Thyroid gland (tissue), 4 donors: ENCODE results near the gene POPDC2.

Experiments
- POLR2A ChIP-seq, 2 donors: fragments of 450-650 bp; IDR thresholded peaks; one replicate each; pipeline ENCODE4 v1.6.1; 2017; ENCODE audit warnings: antibody characterized with exemption in 2 of 2, mild to moderate bottlenecking in 2 of 2, moderate library complexity in 1 of 2
- TF ChIP-seq, protein P1 (sequence below), 6 experiments: fragments of 200-600 bp in 3 of 6; fragments of 450-650 bp in 3 of 6; sonication (generic) in 3 of 6; IDR thresholded peaks; one replicate each; pipeline ENCODE4 v1.5.1; 2016 to 2019; ENCODE audit warnings: antibody characterized with exemption in 6 of 6, mild to moderate bottlenecking in 2 of 6, inconsistent platforms in 1 of 6, moderate library complexity in 1 of 6

DNA sequence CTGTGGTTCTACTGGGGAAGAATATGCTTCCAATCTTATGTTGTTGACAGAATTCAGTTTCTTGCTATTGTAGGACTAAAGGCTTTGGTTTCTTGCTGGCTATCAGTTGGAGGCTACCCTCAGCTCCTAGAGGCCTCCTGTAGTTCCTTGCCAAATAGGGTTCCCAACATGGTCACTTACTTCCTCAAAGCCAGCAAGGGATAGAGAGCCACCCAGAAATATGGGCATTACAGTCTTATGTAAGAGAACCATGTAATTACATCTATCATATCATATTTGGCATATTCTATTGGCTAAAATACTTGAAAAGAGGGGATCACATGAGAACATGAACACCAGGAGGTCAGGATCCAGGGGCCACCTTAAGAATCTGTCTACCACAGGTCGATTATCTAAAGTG, 23.0 kb upstream of the POPDC2 start:
- TF ChIP-seq, protein P1, sequence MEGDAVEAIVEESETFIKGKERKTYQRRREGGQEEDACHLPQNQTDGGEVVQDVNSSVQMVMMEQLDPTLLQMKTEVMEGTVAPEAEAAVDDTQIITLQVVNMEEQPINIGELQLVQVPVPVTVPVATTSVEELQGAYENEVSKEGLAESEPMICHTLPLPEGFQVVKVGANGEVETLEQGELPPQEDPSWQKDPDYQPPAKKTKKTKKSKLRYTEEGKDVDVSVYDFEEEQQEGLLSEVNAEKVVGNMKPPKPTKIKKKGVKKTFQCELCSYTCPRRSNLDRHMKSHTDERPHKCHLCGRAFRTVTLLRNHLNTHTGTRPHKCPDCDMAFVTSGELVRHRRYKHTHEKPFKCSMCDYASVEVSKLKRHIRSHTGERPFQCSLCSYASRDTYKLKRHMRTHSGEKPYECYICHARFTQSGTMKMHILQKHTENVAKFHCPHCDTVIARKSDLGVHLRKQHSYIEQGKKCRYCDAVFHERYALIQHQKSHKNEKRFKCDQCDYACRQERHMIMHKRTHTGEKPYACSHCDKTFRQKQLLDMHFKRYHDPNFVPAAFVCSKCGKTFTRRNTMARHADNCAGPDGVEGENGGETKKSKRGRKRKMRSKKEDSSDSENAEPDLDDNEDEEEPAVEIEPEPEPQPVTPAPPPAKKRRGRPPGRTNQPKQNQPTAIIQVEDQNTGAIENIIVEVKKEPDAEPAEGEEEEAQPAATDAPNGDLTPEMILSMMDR (IDR thresholded peaks at IDR 0.05), result no peak
- no peak for TF ChIP-seq POLR2A (IDR thresholded peaks at IDR 0.05)
